ACC112 (cell line): ENCODE data around the gene STARD13.
A peak's percentile ranks its signal among the peaks of the same experiment; 100 is the strongest.

Source experiments
- H2AFZ ChIP-seq: fragments of 200-600 bp; sonication (generic); one replicate; pipeline ENCODE4 v1.6.0; 2017; ENCODE audit warnings: antibody characterized with exemption, low read length; ENCODE audit not compliant: unreplicated experiment
- H3K27ac ChIP-seq: fragments of 200-600 bp; sonication (generic); 2 replicates; pipeline ENCODE4 v1.5.1; 2014; ENCODE audit warnings: low read depth, mild to moderate bottlenecking, antibody characterized with exemption, low read length, moderate library complexity
- H3K27me3 ChIP-seq: fragments of 200-600 bp; sonication (generic); 2 replicates; pipeline ENCODE4 v1.6.1; 2014; ENCODE audit warnings: mild to moderate bottlenecking, antibody characterized with exemption, low read length, moderate library complexity, mixed read lengths; ENCODE audit not compliant: insufficient read depth
- H3K36me3 ChIP-seq: fragments of 200-600 bp; sonication (generic); 2 replicates; pipeline ENCODE4 v1.6.1; 2016; ENCODE audit warnings: mild to moderate bottlenecking, antibody characterized with exemption, low read length, moderate library complexity, mixed read lengths; ENCODE audit not compliant: insufficient read depth
- H3K4me1 ChIP-seq: fragments of 200-600 bp; sonication (generic); one replicate; pipeline ENCODE4 v1.6.1; 2016; ENCODE audit warnings: low read length, mixed read lengths; ENCODE audit not compliant: insufficient read depth, unreplicated experiment, control insufficient read depth
- H3K4me3 ChIP-seq: fragments of 200-600 bp; sonication (generic); 2 replicates; pipeline ENCODE4 v1.5.1; 2014; ENCODE audit warnings: mild to moderate bottlenecking, low read depth, low read length
- H3K79me2 ChIP-seq: fragments of 200-600 bp; sonication (generic); one replicate; pipeline ENCODE4 v1.6.0; 2016; ENCODE audit warnings: low read length; ENCODE audit not compliant: control insufficient read depth, unreplicated experiment, insufficient read depth

STARD13 gene

DNA sequence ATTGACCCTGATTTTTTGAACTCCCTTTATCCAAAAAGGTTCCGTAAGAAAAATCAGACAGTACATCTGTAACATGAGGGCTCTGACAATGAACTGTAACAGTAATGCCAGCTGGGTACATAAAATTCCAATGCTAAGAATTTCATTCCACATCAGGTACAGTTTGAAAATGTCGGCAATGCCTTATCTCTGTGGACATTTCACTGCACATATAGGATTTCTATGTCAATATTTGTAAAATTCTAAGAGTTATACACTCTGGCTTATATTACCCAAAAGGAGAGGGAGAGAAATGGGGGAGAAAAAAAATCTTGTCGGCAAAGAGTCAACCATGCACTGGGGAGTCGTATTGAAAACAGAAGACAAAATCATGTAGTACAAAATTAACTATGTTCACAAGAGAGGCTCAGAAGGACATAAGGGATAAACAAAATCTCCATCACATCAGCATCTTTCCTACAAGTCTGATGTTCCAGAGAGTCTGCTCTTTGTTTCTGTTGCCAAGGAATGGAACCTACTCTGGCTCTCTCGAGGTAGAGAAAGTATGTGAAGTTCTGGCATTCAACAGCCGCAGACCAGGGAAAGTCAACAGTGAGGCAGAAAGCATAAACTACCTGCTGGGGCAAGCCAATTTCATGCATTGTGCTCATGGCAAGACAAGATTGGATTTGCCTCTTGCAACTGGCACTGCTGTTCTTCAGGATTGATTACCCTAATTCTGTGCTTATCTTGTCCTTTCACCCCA, 72.4 kb downstream of the STARD13 start:
- peak overlapping the region; percentile 0; the same call in 1 of the 2 replicates for H3K4me3 ChIP-seq
- peaks cover 97% of the 10 kb centered on the region for H3K79me2 ChIP-seq

DNA sequence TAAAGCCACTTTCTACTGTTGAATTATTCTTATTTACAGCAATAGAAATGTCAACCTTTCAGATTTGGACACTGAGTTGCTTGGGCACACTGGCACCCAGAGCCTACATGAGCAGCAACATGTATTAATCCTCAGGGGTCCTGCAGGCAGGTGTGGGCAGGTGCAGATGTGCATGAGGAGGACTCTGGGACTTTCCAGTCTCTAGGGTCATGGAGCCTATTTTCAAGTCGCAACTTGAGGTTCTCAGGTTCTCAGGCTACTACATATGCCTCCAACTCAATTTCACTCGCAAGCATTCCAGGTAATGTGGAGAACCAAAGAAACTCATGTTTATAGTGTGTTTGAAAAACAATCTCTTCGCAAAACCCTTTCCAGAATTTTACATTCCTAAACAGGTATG, 73.2 kb downstream of the STARD13 start:
- Histone ChIP-seq H3K4me3 (no peak overlapping the region), H3K27ac (no peak overlapping the region), H3K4me1 (peaks cover 46% of the 10 kb centered on the region), H2AFZ (no peak overlapping the region), H3K79me2 (peaks cover 97% of the 10 kb centered on the region), H3K27me3 (no peaks in the 10 kb centered on the region), H3K36me3 (no peaks in the 10 kb centered on the region)

More for the DNA sequence above, 72.4 kb downstream of the STARD13 start:
- H2AFZ ChIP-seq = no peak overlapping the region
- H3K36me3 ChIP-seq = peaks cover 3% of the 10 kb centered on the region; the same call in 1 of the 2 replicates
- H3K27me3 ChIP-seq = no peaks in the 10 kb centered on the region
- peak overlapping the region; percentile 69 for H3K27ac ChIP-seq
- H3K4me1 ChIP-seq = peaks cover 46% of the 10 kb centered on the region

DNA sequence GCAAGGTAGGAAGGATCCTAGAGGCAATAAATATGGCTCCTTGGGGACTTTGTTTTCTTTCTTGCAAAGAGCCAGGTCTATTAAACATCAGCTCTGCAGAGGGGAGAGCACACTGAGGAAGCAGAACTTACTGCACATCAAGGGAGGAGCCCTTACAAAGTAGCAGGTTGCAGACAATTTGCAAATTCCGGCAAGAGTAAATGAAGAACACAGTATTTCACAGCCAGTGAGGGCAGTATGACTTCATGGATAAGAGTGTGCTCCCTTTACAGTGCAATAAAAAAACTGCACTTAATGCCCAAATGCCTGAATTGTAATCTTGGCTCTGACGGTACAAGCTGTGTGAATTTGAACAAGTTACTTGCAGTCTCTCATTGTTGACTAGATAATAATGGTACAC, 75.5 kb downstream of the STARD13 start:
- Histone ChIP-seq H3K27ac (no peak overlapping the region), H3K4me1 (peaks cover 56% of the 10 kb centered on the region), H3K4me3 (no peak overlapping the region), H3K27me3 (no peaks in the 10 kb centered on the region), H3K79me2 (peaks cover 97% of the 10 kb centered on the region), H2AFZ (no peak overlapping the region), H3K36me3 (peaks cover 7% of the 10 kb centered on the region; the same call in 1 of the 2 replicates)

DNA sequence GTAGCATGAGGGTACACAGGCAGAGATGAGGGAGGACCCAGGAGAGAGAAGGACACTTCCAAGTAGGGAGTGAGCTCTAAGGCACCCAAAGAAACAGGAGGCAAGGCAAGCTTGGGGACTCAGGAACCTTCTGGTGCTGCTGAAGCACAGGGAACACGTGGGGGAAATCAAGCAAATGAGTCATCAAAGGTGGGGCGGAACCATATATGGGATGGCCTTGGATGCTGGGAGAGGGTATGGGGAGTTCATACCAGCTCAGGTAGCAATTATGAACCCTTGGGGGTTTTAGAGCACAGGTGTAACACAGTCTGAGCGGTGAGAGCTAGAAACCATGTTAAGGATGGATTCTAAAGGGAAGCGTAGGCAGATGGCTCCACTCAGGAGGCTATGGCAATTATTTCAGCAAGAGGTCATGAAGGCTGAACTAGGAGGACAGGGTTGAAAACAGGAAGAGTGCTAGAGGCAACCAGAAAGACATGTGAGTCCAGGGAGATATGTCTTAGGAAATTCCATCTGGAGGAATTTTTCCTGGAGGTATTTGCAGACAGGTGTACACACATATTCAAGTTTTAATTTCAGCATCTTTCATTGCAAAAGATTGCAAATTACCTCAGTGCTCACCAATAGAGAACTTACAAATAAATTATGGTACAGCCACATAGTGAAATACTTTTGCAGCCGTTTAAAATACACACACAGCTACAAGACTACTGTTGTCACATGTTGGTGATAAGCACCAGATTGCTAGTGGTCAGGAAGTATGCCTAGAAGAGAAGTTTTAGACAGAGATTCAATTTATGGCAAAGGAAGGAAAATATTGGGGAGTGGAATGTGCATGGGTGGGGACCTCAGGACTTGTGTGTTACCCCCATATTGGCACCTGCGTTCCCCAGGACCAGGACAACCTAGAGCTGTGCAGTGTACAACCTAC, 77.0 kb downstream of the STARD13 start:
- Histone ChIP-seq H3K36me3 (peaks cover 7% of the 10 kb centered on the region; the same call in 1 of the 2 replicates), H3K4me1 (peaks cover 52% of the 10 kb centered on the region), H2AFZ (no peak overlapping the region), H3K27me3 (no peaks in the 10 kb centered on the region), H3K4me3 (no peak overlapping the region), H3K79me2 (peaks cover 96% of the 10 kb centered on the region), H3K27ac (peak overlapping the region; percentile 81; the same call in 1 of the 2 replicates)

GRCh38 chr13:33207615-33207961, 78.0 kb downstream of the STARD13 start:
- H3K27ac ChIP-seq = peak overlapping the region; percentile 81
- H3K4me1 ChIP-seq = peaks cover 48% of the 10 kb centered on the region
- no peak overlapping the region for H2AFZ ChIP-seq
- no peaks in the 10 kb centered on the region for H3K27me3 ChIP-seq
- H3K4me3 ChIP-seq = no peak overlapping the region
- H3K36me3 ChIP-seq = peaks cover 13% of the 10 kb centered on the region; the same call in 1 of the 2 replicates
- H3K79me2 ChIP-seq = peaks cover 96% of the 10 kb centered on the region

- Histone ChIP-seq H3K4me1 (peaks cover 48% of the 10 kb centered on the region), H3K27ac (peak overlapping the region; percentile 81), H3K27me3 (no peaks in the 10 kb centered on the region), H3K79me2 (peaks cover 96% of the 10 kb centered on the region), H3K36me3 (peaks cover 14% of the 10 kb centered on the region; the same call in 1 of the 2 replicates), H2AFZ (no peak overlapping the region), H3K4me3 (no peak overlapping the region)
Measured at GRCh38 chr13:33206945-33207614, 78.5 kb downstream of the STARD13 start.

DNA sequence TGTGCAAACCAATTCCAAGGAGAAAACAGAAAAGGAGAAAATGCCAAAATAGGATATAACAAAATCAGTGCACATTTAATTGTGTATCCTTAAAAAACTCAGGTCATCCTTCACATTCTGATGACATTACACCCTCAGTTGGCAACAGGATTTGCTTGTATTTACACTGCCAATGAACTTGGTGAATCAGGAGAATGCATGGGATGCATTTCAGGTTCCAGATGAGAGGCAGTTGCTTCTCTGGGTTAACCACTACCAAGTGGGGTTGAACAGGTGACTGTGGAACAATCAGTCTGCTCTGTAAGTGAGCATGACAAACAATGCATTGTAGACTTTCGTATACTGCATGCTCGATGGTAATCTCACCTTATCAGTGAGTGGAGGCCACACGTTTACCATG, 79.1 kb downstream of the STARD13 start:
- H2AFZ ChIP-seq = no peak overlapping the region
- peaks cover 96% of the 10 kb centered on the region for H3K79me2 ChIP-seq
- peaks cover 14% of the 10 kb centered on the region; the same call in 1 of the 2 replicates for H3K36me3 ChIP-seq
- H3K27ac ChIP-seq = peak overlapping the region; percentile 81
- H3K4me3 ChIP-seq = no peak overlapping the region
- H3K4me1 ChIP-seq = peaks cover 48% of the 10 kb centered on the region
- no peaks in the 10 kb centered on the region for H3K27me3 ChIP-seq

- H3K4me3 ChIP-seq = peak overlapping the region; percentile 29; the same call in 1 of the 2 replicates
- no peaks in the 10 kb centered on the region for H3K27me3 ChIP-seq
- no peak overlapping the region for H2AFZ ChIP-seq
- peak overlapping the region; percentile 81 for H3K27ac ChIP-seq
- peaks cover 14% of the 10 kb centered on the region; the same call in 1 of the 2 replicates for H3K36me3 ChIP-seq
- peaks cover 48% of the 10 kb centered on the region for H3K4me1 ChIP-seq
- H3K79me2 ChIP-seq = peaks cover 98% of the 10 kb centered on the region
Measured at GRCh38 chr13:33205804-33206221, 79.7 kb downstream of the STARD13 start.

- peak overlapping the region; percentile 68 for H3K4me3 ChIP-seq
- H3K79me2 ChIP-seq = peaks cover 96% of the 10 kb centered on the region
- H3K27me3 ChIP-seq = no peaks in the 10 kb centered on the region
- H3K4me1 ChIP-seq = peaks cover 48% of the 10 kb centered on the region
- H3K27ac ChIP-seq = peak overlapping the region; percentile 81
- H3K36me3 ChIP-seq = peaks cover 14% of the 10 kb centered on the region; the same call in 1 of the 2 replicates
- no peak overlapping the region for H2AFZ ChIP-seq
Measured at GRCh38 chr13:33205224-33205623, 80.3 kb downstream of the STARD13 start.
